HCT116 (cell line): ENCODE data around the gene ZNF423.

Experiments
- CEBPB ChIP-seq: IDR thresholded peaks from 2 replicates; pipeline ENCODE4 v1.6.1; 2012; ENCODE audit warnings: low read depth
- CTCF ChIP-seq, 3 experiments: fragments of 200-600 bp in 1 of 3; sonication (generic) in 1 of 3; IDR thresholded peaks in 2 of 3; conservative IDR thresholded peaks in 1 of 3; 2 replicates each; pipeline ENCODE4 v1.5.1; 2012 to 2017; ENCODE audit warnings: low read depth in 2 of 3, low read length in 2 of 3, antibody characterized with exemption in 1 of 3, borderline replicate concordance in 1 of 3, control low read depth in 1 of 3, mild to moderate bottlenecking in 1 of 3, mixed read lengths in 1 of 3, mixed run types in 1 of 3, moderate library complexity in 1 of 3; ENCODE audit not compliant: insufficient read depth in 1 of 3
- ELF1 ChIP-seq: IDR thresholded peaks from 2 replicates; pipeline ENCODE4 v1.6.1; 2012; ENCODE audit warnings: low read depth, borderline replicate concordance
- POLR2A ChIP-seq: IDR thresholded peaks from 2 replicates; pipeline ENCODE4 v1.7.0; 2011; ENCODE audit warnings: borderline replicate concordance; ENCODE audit not compliant: insufficient read depth, insufficient read length; ENCODE audit errors: extremely low read depth
- RAD21 ChIP-seq: IDR thresholded peaks from 2 replicates; pipeline ENCODE4 v1.6.1; 2012; ENCODE audit warnings: low read depth, mild to moderate bottlenecking

- TF ChIP-seq RAD21 (no peak), CTCF (IDR thresholded peaks at IDR 0.05 in 2 of 3, conservative IDR thresholded peaks at IDR 0.05 in 1 of 3; ENCODE audit: borderline replicate concordance in 1 of 3, insufficient read depth in 1 of 3, low read depth in 2 of 3, low read length in 2 of 3) (no peak), ELF1 (no peak), POLR2A (no peak), CEBPB (no peak)
Measured at GRCh38 chr16:49556249-49556605, 299.7 kb downstream of the ZNF423 start.
